A673 (cell line): ENCODE results near the gene SCAI. TPM values are rescaled to one million over a fixed set of nuclear protein-coding genes. Genes with fewer than 3 reads are reported as not detected.

Experiments used
- BruUV-seq: library from RNA; stranded (reverse); fragments of 400-500 nt; replicated peaks from 2 replicates; lab custom pipeline; 2021; lab: Mats Ljungman, UMichigan
- CTCF ChIA-PET: fragments of 300-600 bp; sonication (Branson Sonifier 250); formaldehyde crosslinking; loops from one replicate; lab custom pipeline; 2022; ENCODE audit warnings: antibody characterized with exemption; lab: Charles Lee
- POLR2A ChIA-PET: fragments of 300-600 bp; sonication (Branson Sonifier 250); formaldehyde crosslinking; loops from one replicate; lab custom pipeline; 2022; ENCODE audit warnings: antibody characterized with exemption; ENCODE audit not compliant: low non-redundant PET; lab: Charles Lee
- DNase-seq: peaks from one replicate; pipeline ENCODE4 v3.0.0-alpha.2; 2015; ENCODE audit warnings: low spot score
- H3K27ac ChIP-seq: fragments of 200-600 bp; sonication (generic); 2 replicates; pipeline ENCODE4 v1.5.1; 2016; ENCODE audit warnings: mixed run types, low read depth, mild to moderate bottlenecking, mixed read lengths, antibody characterized with exemption, low read length; ENCODE audit not compliant: poor library complexity, severe bottlenecking
- H3K27me3 ChIP-seq: fragments of 200-600 bp; sonication (generic); replicated peaks from 2 replicates; pipeline ENCODE4 v1.6.1; 2017; ENCODE audit warnings: mixed run types, low read depth, mild to moderate bottlenecking, mixed read lengths, antibody characterized with exemption, low read length; ENCODE audit not compliant: insufficient read depth, poor library complexity
- H3K36me3 ChIP-seq: fragments of 200-600 bp; sonication (generic); 2 replicates; pipeline ENCODE4 v1.6.1; 2016; ENCODE audit warnings: mixed run types, mild to moderate bottlenecking, mixed read lengths, antibody characterized with exemption, low read length; ENCODE audit not compliant: insufficient read depth, poor library complexity, severe bottlenecking
- H3K4me1 ChIP-seq: fragments of 200-600 bp; sonication (generic); 2 replicates; pipeline ENCODE4 v1.6.1; 2017; ENCODE audit warnings: mixed run types, mild to moderate bottlenecking, mixed read lengths, antibody characterized with exemption, low read length; ENCODE audit not compliant: insufficient read depth, poor library complexity, severe bottlenecking
- H3K4me3 ChIP-seq: fragments of 200-600 bp; sonication (generic); 2 replicates; pipeline ENCODE4 v1.5.1; 2016; ENCODE audit warnings: low read depth, mixed run types, mild to moderate bottlenecking, mixed read lengths, low read length; ENCODE audit not compliant: poor library complexity, severe bottlenecking
- H3K9me3 ChIP-seq: fragments of 200-600 bp; sonication (generic); 2 replicates; pipeline ENCODE4 v1.6.1; 2016; ENCODE audit warnings: mixed run types, low read depth, mild to moderate bottlenecking, mixed read lengths, antibody characterized with exemption, low read length; ENCODE audit not compliant: poor library complexity, severe bottlenecking
- EZH2 ChIP-seq: fragments of 200-600 bp; sonication (generic); IDR thresholded peaks from 2 replicates; pipeline ENCODE4 v1.6.1; 2017; ENCODE audit warnings: borderline replicate concordance, low read depth, mild to moderate bottlenecking, mixed read lengths, antibody characterized with exemption, low read length; ENCODE audit not compliant: poor library complexity, severe bottlenecking
- intact Hi-C: fragments of 100-400 bp; cut with micrococcal nuclease; formaldehyde crosslinking; loops from one replicate; pipeline ENCODE4 v1.10.0; 2022; ENCODE audit not compliant: unreplicated experiment
- total RNA-seq: library from RNA; stranded (reverse); gene quantifications from 2 replicates; pipeline ENCODE4 v1.2.3, GENCODE V29; 2021
- TF ChIP-seq, protein P1 (sequence below): fragments of 300-800, 200-600 bp; sonication (generic); conservative IDR thresholded peaks from 2 replicates; pipeline ENCODE4 v1.5.1; 2017; ENCODE audit warnings: low read depth, mild to moderate bottlenecking, antibody characterized with exemption, low read length, moderate library complexity, mixed read lengths

The SCAI gene
- total RNA-seq, 1 experiment from 2014 or later = 14.1 TPM

DNA sequence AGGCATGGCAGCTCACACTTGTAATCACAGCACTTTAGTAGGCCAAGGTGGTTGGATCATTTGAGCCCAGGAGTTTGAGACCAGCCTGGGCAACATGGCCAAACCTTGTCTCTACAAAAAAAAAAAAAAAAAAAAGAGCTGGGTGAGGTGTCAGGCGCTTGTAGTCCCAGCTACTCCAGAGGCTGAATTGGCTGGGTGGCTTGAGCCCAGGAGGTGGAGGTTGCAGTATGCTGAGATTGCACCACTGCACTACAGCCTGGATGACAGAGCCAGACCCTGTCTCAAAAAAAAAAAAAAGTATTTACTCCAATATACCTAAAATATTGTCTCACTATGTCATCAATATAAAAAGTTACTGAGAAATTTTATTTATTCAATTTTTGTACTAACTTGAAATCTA is 2.8 kb downstream of the SCAI start:
- intact Hi-C loops = loop anchor here (5.0 to 10.0 kb wide), 2 partner anchors 286 to 368 kb away; partner anchors contain the start of genes NR6A1 and WDR38
- POLR2A ChIA-PET = no interaction called here
- BruUV-seq = no TSS peak

DNA sequence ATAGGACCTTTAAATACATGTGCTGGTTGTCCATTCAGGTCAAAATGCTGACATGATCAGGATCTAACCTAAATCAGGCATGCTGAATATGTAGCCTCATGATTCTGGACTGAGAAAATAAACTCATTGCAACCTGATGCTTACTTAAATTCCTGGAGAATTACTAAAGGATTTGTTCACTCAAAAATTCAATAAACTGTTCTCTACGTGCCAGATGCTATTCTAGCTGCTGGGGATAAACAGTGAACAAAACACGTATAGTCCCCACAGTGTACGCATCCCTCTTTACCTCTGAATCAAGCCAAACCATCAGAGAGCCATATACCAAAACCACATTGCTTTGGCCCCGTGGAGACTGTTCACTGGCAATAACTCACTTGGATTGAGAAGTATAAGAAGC is 6.1 kb downstream of the SCAI start:
- TF ChIP-seq, protein P1, sequence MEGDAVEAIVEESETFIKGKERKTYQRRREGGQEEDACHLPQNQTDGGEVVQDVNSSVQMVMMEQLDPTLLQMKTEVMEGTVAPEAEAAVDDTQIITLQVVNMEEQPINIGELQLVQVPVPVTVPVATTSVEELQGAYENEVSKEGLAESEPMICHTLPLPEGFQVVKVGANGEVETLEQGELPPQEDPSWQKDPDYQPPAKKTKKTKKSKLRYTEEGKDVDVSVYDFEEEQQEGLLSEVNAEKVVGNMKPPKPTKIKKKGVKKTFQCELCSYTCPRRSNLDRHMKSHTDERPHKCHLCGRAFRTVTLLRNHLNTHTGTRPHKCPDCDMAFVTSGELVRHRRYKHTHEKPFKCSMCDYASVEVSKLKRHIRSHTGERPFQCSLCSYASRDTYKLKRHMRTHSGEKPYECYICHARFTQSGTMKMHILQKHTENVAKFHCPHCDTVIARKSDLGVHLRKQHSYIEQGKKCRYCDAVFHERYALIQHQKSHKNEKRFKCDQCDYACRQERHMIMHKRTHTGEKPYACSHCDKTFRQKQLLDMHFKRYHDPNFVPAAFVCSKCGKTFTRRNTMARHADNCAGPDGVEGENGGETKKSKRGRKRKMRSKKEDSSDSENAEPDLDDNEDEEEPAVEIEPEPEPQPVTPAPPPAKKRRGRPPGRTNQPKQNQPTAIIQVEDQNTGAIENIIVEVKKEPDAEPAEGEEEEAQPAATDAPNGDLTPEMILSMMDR = no peak
- TF ChIP-seq EZH2 = no peak
- Histone ChIP-seq H3K36me3 (peaks cover 5% of the 10 kb centered on the region), H3K9me3 (peaks cover 3% of the 10 kb centered on the region), H3K27me3 (no peaks in the 10 kb centered on the region), H3K4me3 (no peak overlapping the region), H3K27ac (no peak overlapping the region), H3K4me1 (no peaks in the 10 kb centered on the region)
- POLR2A ChIA-PET = no interaction called here
- intact Hi-C loops = no loop called here
- no TSS peak for BruUV-seq
- no peak for DNase-seq
- CTCF ChIA-PET = no interaction called here

More for the DNA sequence above, 2.8 kb downstream of the SCAI start:
- DNase-seq = no peak
- H3K4me1 ChIP-seq = no peaks in the 10 kb centered on the region
- peaks cover 5% of the 10 kb centered on the region for H3K36me3 ChIP-seq
- no peak overlapping the region for H3K27ac ChIP-seq
- no peak for TF ChIP-seq EZH2
- TF ChIP-seq, protein P1 = no peak
- CTCF ChIA-PET = no interaction called here
- no peaks in the 10 kb centered on the region for H3K9me3 ChIP-seq
- no peak overlapping the region for H3K4me3 ChIP-seq
- no peaks in the 10 kb centered on the region for H3K27me3 ChIP-seq

DNA sequence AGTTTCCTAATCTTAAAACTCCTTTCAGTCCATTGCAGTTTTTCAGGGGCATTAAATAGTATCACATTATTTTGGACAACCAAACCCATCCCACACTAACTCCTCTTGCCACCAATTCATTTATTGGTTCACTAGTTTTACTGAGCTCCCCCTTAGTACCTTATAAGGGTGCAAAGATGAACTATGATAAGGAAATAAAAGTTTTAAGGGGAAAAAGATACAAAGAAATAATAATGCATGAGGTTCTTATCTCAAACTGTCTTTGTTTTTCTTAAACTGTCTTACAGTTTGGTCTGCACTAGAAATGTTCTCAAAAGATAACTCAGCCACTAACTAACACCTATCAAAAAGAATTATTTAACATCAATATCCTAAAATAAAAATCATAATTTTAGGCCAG is 8.4 kb downstream of the SCAI start:
- intact Hi-C loops = no loop called here
- Histone ChIP-seq H3K36me3 (peaks cover 5% of the 10 kb centered on the region), H3K9me3 (peaks cover 3% of the 10 kb centered on the region), H3K27ac (no peak overlapping the region), H3K4me1 (no peaks in the 10 kb centered on the region), H3K4me3 (no peak overlapping the region), H3K27me3 (no peaks in the 10 kb centered on the region)
- no peak for DNase-seq
- BruUV-seq = no TSS peak
- POLR2A ChIA-PET = no interaction called here
- CTCF ChIA-PET = no interaction called here
- no peak for TF ChIP-seq EZH2
- TF ChIP-seq, protein P1 = no peak
